IPS DF 6.9 (cell line): ENCODE results near the gene CNTN4.

Source experiments
- DNase-seq: peaks from one replicate; pipeline ENCODE4 v3.0.0-alpha.2; 2013; ENCODE audit warnings: low read depth, low spot score
- H3K27ac ChIP-seq: one replicate; pipeline ENCODE4 v1.5.1; 2013; ENCODE audit warnings: low read length, control low read depth
- H3K27me3 ChIP-seq: 2 replicates; pipeline ENCODE4 v1.6.1; 2013; ENCODE audit warnings: mild to moderate bottlenecking, low read length; ENCODE audit not compliant: control insufficient read depth, insufficient read depth
- H3K36me3 ChIP-seq: 2 replicates; pipeline ENCODE4 v1.6.1; 2013; ENCODE audit warnings: low read length; ENCODE audit not compliant: control insufficient read depth, insufficient read depth
- H3K4me1 ChIP-seq: 2 replicates; pipeline ENCODE4 v1.6.1; 2013; ENCODE audit warnings: low read length; ENCODE audit not compliant: control insufficient read depth, insufficient read depth
- H3K4me3 ChIP-seq: 2 replicates; pipeline ENCODE4 v1.5.1; 2013; ENCODE audit warnings: mild to moderate bottlenecking, low read length
- H3K9me3 ChIP-seq: 2 replicates; pipeline ENCODE4 v1.6.1; 2013; ENCODE audit warnings: low read length, inconsistent platforms; ENCODE audit not compliant: control insufficient read depth, insufficient read depth
- WGBS: extraction: QIAGEN DNeasy Blood & Tissue Kit; methylation state at CpG from one replicate; pipeline ENCODE4 v1.1.7; 2013; ENCODE audit warnings: mixed read lengths, missing lambda C conversion rate; ENCODE audit not compliant: insufficient read length, insufficient coverage; 5-methylcytosine and 5-hydroxymethylcytosine counted together

CNTN4 gene

DNA sequence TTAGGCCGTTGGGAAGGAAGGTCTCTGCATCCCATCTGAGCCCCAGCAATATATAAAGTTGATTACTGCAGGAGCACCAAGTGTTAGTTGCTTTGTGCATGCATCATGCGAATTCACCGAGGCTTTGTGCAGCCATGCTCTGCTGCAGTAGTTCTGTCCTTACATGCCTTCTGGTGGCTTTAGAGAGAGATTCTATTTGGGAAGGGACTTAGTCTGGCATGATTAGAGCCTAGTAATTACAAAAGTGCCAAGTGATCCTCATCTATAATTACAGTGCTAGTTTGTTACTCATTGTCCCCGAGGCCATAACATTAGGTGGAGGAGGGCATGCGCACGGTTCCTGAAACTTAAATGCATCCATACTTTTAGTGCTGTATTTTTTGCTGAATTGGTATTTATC, 353.6 kb downstream of the CNTN4 start:
- no peak overlapping the region for H3K27ac ChIP-seq
- H3K36me3 ChIP-seq, result no peaks in the 10 kb centered on the region
- DNase-seq, result no peak
- no peaks in the 10 kb centered on the region for H3K9me3 ChIP-seq
- 0 out of 2 replicates have a peak, but pooled peaks cover 2% of the 10 kb centered on the region for H3K4me1 ChIP-seq
- WGBS, result no CpG with 5 or more reads among the region's 6 CpGs
- no peak overlapping the region for H3K4me3 ChIP-seq
- no peaks in the 10 kb centered on the region for H3K27me3 ChIP-seq

DNA sequence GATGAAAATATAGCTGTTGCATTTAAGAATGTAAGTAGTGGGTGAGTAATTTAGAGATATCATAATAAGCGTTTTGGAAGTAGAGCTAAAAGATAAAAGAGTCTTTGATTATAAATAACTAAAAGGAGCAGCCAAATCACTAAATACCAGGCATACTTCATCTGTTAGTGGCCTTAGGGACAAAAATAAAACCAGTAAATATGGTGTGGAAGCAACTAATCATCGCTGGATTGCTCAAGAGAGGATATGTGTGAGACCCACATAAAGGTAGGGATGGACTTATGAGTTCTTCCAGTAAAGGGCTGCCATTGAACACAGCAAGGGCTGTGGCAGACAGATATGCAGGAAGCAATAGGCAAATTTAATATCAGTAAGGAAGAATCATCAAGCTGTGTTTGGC, 356.2 kb downstream of the CNTN4 start:
- H3K27ac ChIP-seq, result no peak overlapping the region
- H3K27me3 ChIP-seq, result no peaks in the 10 kb centered on the region
- no peaks in the 10 kb centered on the region for H3K36me3 ChIP-seq
- H3K4me1 ChIP-seq, result 0 out of 2 replicates have a peak, but pooled peaks cover 2% of the 10 kb centered on the region
- DNase-seq, result no peak
- no peak overlapping the region for H3K4me3 ChIP-seq
- no peaks in the 10 kb centered on the region for H3K9me3 ChIP-seq
- 100% methylated on average over 1 of the region's 2 CpGs for WGBS

DNA sequence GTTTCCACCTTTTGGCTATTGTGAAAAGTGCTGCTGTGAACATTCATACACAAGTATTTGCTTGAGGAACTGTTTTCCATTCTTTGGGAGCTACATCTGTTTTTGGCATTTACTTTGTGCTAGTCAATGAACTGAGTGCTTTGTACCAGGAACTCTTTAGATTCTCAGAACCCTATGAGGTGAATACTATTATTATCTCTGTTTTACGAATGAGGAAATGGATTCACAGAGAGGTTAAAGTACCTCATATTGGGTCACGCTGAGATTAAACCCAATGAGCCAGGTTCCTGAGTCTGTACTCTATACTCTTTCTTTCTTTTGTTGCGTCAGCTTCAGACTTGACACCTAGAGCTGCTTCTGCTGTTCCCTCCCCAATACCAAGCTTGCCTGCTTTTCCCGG, 358.1 kb downstream of the CNTN4 start:
- Histone ChIP-seq H3K27ac (no peak overlapping the region), H3K4me1 (0 out of 2 replicates have a peak, but pooled peaks cover 2% of the 10 kb centered on the region), H3K27me3 (no peaks in the 10 kb centered on the region), H3K4me3 (no peak overlapping the region), H3K36me3 (no peaks in the 10 kb centered on the region), H3K9me3 (no peaks in the 10 kb centered on the region)
- no CpG with 5 or more reads among the region's 4 CpGs for WGBS
- no peak for DNase-seq

- Histone ChIP-seq H3K27me3 (no peaks in the 10 kb centered on the region), H3K4me1 (no peaks in the 10 kb centered on the region), H3K4me3 (no peak overlapping the region), H3K36me3 (no peaks in the 10 kb centered on the region), H3K27ac (no peak overlapping the region), H3K9me3 (no peaks in the 10 kb centered on the region)
- WGBS, result no CpG with 5 or more reads among the region's 2 CpGs
- DNase-seq, result no peak
These were observed 360.1 kb downstream of the CNTN4 start for GRCh38 chr3:2458816-2459215.

DNA sequence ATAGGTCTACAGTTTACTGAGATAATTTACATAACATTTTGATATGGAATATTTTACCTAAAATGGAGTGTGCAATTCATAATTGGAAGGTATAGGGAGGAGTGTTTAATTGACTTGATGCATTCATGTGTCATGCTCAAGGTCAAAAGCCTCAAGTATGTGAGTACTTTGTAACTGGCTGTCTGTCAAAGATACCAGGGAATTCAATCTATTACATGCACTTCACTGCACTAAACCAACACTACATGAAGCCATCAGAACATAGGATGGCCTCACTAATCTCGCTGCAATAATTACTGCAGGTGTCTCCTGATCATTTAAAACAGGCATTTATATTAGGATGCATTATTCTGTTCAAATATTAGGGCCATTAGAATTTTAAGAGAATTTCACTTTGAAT, 367.2 kb downstream of the CNTN4 start:
- Histone ChIP-seq H3K36me3 (no peaks in the 10 kb centered on the region), H3K27me3 (no peaks in the 10 kb centered on the region), H3K27ac (no peak overlapping the region), H3K9me3 (no peaks in the 10 kb centered on the region), H3K4me3 (no peak overlapping the region), H3K4me1 (no peaks in the 10 kb centered on the region)
- DNase-seq, result no peak
- WGBS, result no CpG with 5 or more reads among the region's 1 CpG

DNA sequence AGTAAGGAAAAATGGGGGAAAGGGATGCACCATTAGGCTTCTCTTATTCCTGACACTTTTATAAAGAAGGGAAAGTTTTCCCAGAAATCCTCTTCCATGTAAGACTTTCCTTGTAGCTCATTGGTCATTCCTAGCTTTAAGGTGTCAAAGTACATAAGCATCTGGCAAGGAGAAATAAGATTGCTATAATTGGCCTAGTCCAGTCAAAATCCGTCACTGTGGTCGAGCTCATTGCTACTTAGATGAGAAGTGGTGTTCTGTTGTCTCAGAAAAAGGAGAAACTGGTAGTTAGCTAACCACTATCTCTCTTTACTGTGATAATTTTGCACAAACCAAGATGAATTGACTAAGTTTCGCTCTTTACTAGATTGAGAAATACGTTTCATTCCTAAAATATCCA, 370.1 kb downstream of the CNTN4 start:
- WGBS, result no CpG with 5 or more reads among the region's 4 CpGs
- no peaks in the 10 kb centered on the region for H3K36me3 ChIP-seq
- H3K4me1 ChIP-seq, result no peaks in the 10 kb centered on the region
- DNase-seq, result no peak
- H3K9me3 ChIP-seq, result no peaks in the 10 kb centered on the region
- H3K27me3 ChIP-seq, result no peaks in the 10 kb centered on the region
- H3K27ac ChIP-seq, result no peak overlapping the region
- no peak overlapping the region for H3K4me3 ChIP-seq

DNA sequence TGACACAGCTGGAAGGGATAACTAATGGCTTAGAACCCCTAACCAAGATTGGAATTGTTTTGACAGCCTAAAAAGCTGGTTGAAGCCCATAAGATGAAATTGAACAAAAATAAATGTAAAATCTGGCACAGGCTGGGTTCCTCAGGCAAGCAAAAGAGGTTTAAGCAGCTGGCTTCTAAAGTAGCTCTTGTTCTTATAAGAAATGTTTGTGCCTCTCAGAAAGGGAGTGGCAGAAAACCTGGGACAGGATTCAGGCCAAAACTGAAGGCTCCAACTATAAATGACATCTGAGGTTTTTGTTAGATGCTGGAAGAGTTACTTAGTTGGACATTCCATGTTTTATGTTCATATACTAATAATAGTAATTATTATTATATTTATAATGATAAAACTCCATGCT, 378.3 kb downstream of the CNTN4 start:
- no peaks in the 10 kb centered on the region for H3K36me3 ChIP-seq
- DNase-seq, result no peak
- H3K27ac ChIP-seq, result no peak overlapping the region
- no peaks in the 10 kb centered on the region for H3K9me3 ChIP-seq
- no peaks in the 10 kb centered on the region for H3K4me1 ChIP-seq
- H3K4me3 ChIP-seq, result no peak overlapping the region
- no peaks in the 10 kb centered on the region for H3K27me3 ChIP-seq

GRCh38 chr3:2477620-2478019, 379.0 kb downstream of the CNTN4 start:
- no CpG with 5 or more reads among the region's 5 CpGs for WGBS
- H3K36me3 ChIP-seq, result no peaks in the 10 kb centered on the region
- no peaks in the 10 kb centered on the region for H3K9me3 ChIP-seq
- no peak overlapping the region for H3K4me3 ChIP-seq
- H3K27ac ChIP-seq, result no peak overlapping the region
- no peak for DNase-seq
- H3K4me1 ChIP-seq, result no peaks in the 10 kb centered on the region
- H3K27me3 ChIP-seq, result no peaks in the 10 kb centered on the region

GRCh38 chr3:2484162-2485026, 385.7 kb downstream of the CNTN4 start:
- no peak overlapping the region for H3K4me3 ChIP-seq
- H3K36me3 ChIP-seq, result no peaks in the 10 kb centered on the region; the same call in 1 of the 2 replicates
- DNase-seq, result no peak
- H3K27me3 ChIP-seq, result no peaks in the 10 kb centered on the region
- WGBS, result no CpG with 5 or more reads among the region's 21 CpGs
- no peaks in the 10 kb centered on the region for H3K9me3 ChIP-seq
- no peak overlapping the region for H3K27ac ChIP-seq
- no peaks in the 10 kb centered on the region; the same call in 1 of the 2 replicates for H3K4me1 ChIP-seq

GRCh38 chr3:2485027-2485375, 386.3 kb downstream of the CNTN4 start:
- no CpG with 5 or more reads among the region's 21 CpGs for WGBS

DNA sequence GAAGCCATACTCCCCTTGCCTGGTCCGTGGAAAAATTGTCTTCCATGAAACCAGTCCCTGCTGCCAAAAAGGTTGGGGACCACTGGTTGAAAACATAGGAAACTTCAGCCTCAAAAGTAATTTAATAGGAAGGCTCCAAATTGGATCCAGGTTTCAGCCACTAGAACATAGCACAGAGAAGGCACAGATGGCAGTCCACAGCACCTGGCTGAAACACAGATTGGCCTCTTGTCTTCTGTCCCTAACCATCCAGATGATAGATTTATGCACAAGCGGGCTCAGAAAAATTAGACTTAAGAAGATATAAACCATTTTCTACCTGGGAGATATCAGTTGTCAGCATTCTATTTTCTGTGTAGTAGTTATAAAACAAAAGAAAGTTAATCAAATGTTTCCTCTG, 397.1 kb downstream of the CNTN4 start:
- no peak overlapping the region for H3K27ac ChIP-seq
- 0 out of 2 replicates have a peak, but pooled peaks cover 4% of the 10 kb centered on the region for H3K4me1 ChIP-seq
- no peak overlapping the region for H3K4me3 ChIP-seq
- H3K27me3 ChIP-seq, result no peaks in the 10 kb centered on the region
- no peaks in the 10 kb centered on the region for H3K36me3 ChIP-seq
- DNase-seq, result no peak
- no CpG with 5 or more reads among the region's 2 CpGs for WGBS
- H3K9me3 ChIP-seq, result no peaks in the 10 kb centered on the region

More at GRCh38 chr3:2485027-2485375, 386.3 kb downstream of the CNTN4 start:
- Histone ChIP-seq H3K27ac (no peak overlapping the region), H3K4me3 (no peak overlapping the region), H3K4me1 (no peaks in the 10 kb centered on the region; the same call in 1 of the 2 replicates), H3K9me3 (no peaks in the 10 kb centered on the region), H3K27me3 (no peaks in the 10 kb centered on the region), H3K36me3 (no peaks in the 10 kb centered on the region; the same call in 1 of the 2 replicates)
- no peak for DNase-seq
